IPS-18c (cell line): Measurements from ENCODE around the gene RNU5B-1.

ENCODE experiments used
- H3K4me3 ChIP-seq: 2 replicates; pipeline ENCODE4 v1.7.0; 2013; ENCODE audit warnings: low read depth, mild to moderate bottlenecking, low read length, moderate library complexity; ENCODE audit not compliant: insufficient read depth
- H3K9me3 ChIP-seq: one replicate; pipeline ENCODE4 v1.6.1; 2013; ENCODE audit warnings: mild to moderate bottlenecking, low read length, moderate library complexity; ENCODE audit not compliant: control insufficient read depth, insufficient read depth

Gene RNU5B-1

DNA sequence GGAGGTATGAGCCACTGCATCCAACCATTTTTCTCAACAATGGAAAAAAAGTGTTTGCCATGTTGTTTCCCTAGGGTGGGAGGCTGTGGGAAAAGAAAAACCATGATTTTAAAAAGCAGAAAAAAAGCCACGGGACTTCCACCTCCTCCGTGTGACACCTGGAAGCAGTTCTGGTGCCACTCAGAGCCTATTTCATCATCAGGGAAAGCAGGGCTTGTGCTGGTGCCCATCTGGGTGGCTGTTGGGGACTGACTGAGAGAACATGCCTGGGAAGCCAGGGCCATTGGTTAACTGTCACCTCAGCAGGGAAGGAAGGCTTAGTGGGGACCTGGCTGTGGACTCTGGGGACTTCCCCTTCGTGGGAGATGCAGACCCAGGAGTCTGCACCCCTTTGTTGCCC is 7.3 kb downstream of the RNU5B-1 start:
- H3K9me3 ChIP-seq = no peaks in the 10 kb centered on the region

DNA sequence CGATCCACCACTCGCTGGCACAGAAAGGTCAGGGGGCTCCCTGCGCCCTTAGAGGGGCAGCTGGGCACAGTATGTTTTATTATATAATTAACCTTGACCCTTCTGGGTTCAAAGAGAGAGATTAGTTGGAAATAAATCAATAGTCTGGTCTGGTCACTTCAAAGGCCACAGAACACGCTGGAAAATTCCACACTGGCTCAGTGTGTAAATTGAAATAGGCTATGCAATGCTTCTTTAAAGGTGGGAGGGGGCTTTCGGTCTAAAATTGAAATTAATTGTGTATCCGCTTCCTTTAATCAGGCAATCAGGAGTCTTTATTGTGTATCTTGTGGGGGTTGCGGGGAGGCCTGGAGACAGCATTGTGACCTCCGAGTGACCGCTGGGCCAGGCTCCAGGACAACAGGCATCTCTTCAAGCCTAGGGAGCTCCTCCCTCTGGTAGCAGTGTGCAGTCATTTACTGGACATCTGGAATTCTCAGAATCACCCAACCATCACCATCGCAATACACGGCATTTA is 8.0 kb downstream of the RNU5B-1 start:
- H3K9me3 ChIP-seq = no peaks in the 10 kb centered on the region
- no peak overlapping the region for H3K4me3 ChIP-seq

More for the DNA sequence above, 7.3 kb downstream of the RNU5B-1 start:
- H3K4me3 ChIP-seq = no peak overlapping the region

DNA sequence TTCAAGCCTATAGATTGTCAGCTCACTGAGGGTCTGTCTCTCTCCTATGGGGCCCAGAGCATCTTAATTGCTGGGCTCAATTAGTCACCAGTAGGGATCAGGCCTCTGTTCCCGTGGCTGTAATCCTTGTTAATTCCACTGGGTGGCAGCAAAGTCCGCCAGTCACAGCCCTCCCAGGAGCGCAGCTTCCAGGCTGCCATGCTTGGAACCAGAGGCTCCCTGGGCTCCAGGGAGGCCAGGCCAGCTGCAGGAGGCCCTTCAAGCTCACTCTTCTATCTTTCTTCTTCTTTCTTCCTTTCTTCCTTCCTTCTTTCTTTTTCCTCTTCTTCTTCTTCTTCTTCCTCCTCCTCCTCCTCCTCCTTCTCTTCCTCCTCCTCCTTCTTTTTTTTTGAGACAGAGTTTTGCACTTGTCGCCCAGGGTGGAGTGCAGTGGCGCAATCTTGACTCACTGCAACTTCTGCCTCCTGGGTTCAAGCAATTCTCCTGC is 14.4 kb downstream of the RNU5B-1 start:
- no peaks in the 10 kb centered on the region for H3K9me3 ChIP-seq
- no peak overlapping the region for H3K4me3 ChIP-seq

DNA sequence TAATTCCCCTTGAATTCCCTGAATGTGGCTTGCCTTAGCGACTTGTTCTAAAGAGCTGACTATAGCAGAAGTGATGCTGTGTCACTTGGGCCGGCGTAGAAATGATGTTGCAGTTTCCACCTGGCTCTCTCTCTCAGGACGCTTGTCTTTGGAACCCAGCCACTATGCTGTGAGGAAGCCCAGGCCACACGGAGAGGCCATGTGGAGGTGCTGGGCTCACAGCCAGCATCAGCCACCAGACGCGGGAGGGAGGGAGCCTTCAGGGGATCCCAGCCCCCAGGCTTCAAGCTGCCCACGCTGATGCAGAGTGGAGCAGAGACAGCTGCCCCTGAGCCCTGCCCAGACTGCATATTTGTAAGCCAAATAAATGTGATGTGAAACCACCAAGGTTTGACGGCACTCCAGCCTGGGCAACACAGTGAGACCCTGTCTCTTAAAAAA is 18.6 kb downstream of the RNU5B-1 start:
- Histone ChIP-seq H3K9me3 (peaks cover 2% of the 10 kb centered on the region), H3K4me3 (no peak overlapping the region)

DNA sequence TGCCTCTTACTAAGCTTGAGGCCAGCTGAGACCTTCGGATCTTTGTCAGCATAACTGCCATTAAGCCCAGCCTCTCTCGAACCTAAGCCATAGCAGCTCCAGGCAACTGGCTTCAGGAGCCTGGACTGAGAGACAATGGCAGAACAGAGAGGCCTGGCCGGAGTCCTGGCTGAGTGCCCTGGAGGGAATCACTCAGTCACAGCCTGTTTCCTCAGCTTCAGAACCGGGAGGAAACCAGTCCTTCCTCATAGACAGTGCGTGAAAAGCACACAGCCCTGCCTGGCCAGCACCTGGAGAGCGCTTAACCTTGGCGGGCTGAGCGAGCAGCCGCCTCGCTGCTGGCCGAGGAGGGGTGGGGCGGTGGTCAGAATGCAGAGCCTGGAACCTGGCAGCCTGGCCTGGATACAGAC is 21.6 kb downstream of the RNU5B-1 start:
- H3K4me3 ChIP-seq = no peak overlapping the region
- H3K9me3 ChIP-seq = peaks cover 2% of the 10 kb centered on the region

DNA sequence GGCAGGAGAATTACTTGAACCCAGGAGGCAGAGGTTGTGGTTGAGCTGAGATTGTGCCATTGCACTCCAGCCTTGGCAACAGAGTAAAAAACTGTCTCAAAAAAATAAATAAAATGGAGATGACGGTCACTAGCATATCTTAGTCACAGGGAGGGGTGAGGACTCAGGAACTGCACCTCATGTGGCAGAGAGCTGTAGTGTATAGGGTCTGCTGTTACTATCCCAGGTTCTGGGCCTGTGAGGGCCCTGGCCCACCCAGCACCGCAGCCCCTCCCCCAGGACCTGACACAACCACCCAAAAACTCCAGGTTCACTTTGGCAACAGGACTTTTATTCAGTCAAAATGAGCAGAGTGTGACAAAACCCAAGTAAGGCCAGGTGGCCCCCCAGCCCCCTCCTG is 22.3 kb downstream of the RNU5B-1 start:
- peaks cover 2% of the 10 kb centered on the region for H3K9me3 ChIP-seq

DNA sequence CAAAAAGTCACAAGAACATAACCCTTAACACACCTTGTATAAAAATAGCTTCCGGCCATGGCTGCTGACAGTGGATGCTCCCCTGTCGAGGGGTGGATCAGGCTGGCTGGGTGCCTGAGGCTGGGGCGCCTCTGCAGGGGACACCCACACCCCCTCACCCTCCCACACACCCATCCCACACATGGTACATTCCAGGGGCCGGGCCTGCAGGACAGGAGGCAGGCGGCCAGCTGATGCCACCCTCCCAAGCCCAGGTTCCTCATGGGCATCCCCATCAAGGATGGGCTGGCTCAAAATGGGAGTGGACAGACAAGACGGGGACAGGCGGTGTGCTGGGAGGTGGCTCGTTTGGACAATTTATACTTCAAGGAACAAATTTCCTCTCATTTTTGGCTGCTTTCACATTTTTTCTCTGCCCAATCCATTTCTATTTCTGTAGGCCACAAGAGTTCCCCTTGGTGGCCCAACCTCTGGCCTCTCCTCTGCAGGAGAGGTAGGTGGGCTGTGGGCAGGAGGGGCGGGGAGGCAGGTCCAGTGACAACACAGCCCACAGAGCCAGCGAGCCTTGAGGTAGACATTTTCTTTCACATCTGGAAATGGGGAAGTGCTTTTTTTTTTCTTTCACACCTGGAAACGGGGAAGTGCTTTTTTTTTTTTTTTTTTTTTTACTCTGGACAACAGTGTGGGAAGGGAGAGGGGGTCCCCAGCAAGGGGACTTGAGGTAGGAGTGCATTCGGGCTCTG is 23.3 kb downstream of the RNU5B-1 start:
- no peak overlapping the region for H3K4me3 ChIP-seq

More for the DNA sequence above, 22.3 kb downstream of the RNU5B-1 start:
- no peak overlapping the region for H3K4me3 ChIP-seq

DNA sequence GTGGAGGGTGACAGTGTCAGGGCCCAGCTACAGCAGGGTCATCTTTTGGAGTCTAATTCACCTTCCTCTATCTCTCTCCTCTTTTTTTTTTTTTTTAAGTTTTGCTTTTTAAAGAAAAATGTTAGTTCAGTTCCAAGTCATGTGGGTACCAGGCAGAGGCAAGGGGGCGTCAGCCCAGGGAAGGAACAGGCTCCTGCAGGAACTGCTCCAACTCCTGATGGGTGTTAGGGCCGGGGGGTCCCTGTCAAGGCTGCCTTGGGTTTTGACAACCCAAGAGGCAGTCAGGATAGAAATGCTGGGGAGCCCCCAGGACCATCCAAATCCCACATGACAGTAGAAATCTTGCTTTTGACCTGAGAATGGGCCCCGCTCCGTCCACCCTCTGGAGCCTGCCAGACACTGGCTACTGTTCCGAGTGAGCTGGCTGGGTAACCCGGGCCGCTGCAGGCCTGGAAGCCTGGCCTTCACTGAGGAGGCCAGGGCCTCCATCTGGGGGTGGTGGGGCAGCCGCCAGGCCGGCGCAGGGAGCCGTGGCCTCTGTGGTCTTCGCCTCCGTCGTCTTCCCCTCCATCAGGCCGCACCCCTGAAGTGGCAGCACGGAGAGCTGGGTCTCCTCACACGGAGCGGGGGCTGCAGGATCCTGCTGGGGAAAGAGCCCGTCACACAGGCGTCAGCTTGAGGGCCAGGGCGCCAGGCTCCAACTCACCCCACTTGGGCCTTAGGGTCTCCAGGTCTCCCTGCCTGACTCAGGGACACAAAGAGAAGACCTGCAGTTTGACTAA is 24.2 kb downstream of the RNU5B-1 start:
- Histone ChIP-seq H3K4me3 (no peak overlapping the region), H3K9me3 (peaks cover 2% of the 10 kb centered on the region)

More for the DNA sequence above, 23.3 kb downstream of the RNU5B-1 start:
- peaks cover 2% of the 10 kb centered on the region for H3K9me3 ChIP-seq

DNA sequence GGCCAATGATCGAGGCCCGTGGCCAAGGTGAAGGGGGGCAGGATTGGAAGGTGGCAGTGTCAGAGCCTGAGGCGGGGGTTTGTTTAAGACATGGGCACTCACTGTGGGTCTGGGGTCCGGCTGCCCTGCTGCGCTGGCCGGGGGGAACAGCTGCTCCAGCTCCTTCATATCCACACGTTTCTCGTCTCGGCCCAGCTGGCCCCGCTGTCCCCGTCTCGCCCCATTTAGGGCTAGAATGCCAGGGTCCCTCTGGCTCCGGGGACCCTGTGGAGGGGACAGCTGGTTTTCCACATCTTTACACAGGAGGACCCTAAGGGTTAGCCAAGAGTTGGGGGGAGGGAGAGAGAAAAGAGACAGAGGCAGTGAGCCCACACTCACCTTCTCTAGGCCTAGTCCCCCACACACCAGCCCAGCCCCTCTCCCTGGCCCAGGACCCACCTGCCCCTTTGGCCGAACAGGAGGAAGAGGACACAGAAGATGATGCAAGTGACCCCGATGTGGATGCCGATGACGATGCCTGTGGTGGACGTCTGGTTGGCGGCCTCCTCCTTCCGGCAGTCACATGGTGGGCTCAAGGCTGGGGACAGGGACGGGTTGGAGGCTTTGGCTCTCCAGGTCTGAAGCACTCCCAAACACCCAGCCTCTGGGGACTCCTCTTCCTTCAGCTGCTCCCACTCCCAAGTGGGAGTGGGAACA is 25.0 kb downstream of the RNU5B-1 start:
- H3K9me3 ChIP-seq = peaks cover 2% of the 10 kb centered on the region
- H3K4me3 ChIP-seq = no peak overlapping the region

DNA sequence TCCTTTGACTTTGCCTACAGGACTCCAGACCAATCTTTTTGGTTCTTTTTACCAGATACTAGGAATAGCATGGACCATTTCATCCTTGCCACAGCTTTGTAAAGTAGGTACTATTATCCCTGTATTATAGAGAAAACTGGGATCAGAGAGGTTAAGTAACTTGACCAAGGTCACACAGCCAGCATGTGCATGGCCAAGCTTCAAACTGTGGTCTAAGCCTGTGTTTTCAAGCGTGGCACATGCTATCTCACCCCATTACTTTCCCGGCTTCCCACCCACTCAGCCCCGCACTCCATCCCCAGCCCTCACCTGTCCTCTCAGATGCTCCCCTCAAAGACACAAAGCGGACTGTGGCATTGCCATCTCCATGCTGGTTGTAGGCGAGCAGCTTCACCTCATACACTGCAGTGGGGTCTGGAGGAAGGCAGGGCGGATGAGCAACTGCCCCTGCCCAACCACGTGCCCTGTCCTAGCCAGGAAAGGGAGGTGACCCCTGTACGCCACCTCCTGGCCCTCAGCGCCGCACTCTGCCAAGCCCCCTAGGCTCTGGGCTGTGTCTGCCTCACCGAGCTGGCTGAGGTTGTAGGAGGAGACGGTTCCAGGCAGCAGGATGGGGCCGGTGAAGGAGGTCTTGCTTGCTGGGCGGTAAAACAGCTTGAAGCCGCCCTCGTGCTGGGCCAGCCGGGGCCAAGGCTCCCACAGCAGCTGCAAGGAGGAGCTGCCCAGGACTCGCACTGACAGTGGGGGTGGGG is 25.7 kb downstream of the RNU5B-1 start:
- H3K9me3 ChIP-seq = peaks cover 2% of the 10 kb centered on the region
- no peak overlapping the region for H3K4me3 ChIP-seq

DNA sequence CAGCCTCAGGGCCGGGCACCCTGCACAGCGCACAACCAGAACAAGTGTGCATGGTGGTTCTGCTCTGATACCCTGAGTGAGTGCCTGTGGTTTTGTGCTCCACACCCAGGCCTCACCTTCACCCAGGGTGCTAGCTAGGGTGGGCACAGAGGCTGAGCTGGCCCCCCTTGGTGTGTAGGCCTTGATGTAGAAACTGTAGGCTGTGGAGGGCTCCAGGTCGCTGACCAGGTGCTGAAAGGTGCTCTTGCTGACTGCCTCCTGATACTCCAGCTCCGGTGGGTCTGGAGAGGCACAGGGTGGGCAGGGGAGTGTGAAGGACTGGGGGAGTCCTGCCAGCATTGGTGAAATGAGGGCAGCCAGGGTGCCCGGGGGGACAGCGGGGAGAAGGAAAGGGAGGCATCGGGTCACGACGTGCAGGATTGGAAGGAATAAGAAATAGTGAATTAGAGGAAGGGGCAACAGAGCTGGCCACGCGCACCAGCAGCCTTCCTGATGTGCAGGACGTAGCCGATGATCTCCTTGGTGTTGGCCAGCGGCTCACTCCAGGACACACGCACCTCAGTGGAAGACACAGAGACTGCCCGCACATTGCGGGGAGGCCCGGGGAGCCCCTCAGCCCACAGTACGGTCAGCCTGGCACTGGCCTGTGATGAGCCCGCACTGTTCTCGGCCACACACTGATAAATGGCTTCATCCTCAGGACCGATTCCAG is 26.6 kb downstream of the RNU5B-1 start:
- Histone ChIP-seq H3K9me3 (peaks cover 2% of the 10 kb centered on the region), H3K4me3 (no peak overlapping the region)

DNA sequence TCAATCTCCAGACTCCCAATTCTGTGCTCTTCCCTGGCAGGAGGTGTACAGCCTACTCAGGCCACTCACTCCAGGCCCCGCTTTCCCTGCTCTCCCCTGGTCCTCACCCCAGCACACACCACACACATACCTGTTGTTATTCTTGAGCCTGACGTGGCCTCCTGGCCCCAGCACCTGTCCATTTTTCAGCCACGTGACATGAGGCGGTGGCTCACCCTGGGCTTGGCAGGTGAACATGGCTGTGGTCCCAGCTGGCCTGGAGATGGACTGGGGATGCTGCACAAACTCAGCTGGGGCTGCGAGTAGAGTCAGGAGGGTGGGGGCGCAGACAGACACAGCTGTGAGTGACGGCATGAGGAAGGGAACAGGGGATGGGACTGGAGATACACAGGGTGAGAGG is 27.3 kb downstream of the RNU5B-1 start:
- H3K9me3 ChIP-seq = peaks cover 2% of the 10 kb centered on the region
- no peak overlapping the region for H3K4me3 ChIP-seq

DNA sequence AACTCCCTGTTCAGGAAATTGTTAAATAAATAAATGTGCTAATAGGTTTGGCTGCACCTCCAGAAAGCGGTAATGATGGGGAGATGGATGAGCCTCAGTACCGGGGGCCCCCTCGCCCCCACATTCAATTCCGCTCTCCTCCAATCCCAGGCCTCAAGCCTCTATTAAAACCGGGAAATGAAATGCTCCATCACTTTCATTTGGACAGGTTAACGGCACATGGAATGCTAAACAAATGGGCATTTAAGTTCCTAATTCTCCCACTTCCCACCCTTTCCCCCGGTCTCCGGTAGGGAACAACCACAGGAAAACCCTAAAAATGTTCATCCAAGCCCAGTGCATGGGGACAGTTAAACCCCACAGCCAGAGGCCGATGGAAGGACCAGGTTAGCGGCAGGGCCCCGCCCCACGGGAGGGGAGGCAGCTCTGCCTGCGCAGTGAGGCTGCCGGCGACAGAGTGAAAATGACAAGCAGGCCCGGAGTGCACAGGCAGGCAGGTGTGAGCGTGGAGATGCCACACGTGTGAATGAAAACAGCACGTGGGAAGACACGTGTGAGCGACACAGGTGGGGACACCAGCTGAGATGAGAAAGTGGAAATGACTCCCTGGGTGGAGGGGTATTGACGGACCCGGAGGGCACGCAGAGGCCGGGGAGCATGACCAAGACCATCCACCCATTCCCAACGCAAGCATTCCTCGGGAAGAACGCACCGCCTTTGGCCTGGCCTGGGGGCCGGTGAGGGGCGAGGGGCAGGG is 28.1 kb downstream of the RNU5B-1 start:
- Histone ChIP-seq H3K9me3 (no peaks in the 10 kb centered on the region), H3K4me3 (no peak overlapping the region)

DNA sequence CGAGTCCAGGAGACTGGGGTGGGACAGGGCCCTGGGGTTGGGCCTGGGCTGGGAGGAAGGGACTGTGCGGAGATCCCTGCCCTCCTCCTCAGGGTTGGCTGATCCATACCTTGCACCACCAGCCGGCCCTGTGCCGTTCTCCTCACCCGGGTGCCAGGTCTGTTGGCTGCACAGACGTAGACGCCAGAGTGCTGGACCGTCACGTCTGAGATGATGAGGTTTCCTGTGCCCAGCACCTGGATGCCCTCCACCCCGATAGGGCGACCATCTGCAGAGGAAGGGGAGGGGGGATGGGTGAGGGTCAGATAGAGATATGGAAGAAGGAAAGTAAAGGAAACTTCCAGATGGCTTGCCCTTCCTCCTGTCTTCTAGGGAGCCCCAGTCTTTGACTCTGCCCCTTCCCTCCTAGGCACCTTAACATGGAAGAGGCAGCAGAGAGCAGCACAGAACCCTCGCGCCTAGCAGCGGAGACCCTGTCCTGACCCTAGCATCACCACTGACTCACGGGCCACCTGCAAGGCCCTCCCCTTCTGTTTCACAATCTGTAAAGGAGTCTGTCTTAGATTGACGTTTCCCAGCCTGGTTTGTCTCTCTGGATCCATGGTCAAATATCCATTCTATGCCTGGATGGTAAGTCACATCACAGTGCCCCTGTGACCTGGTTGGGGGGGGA is 28.8 kb downstream of the RNU5B-1 start:
- no peaks in the 10 kb centered on the region for H3K9me3 ChIP-seq
- H3K4me3 ChIP-seq = no peak overlapping the region

DNA sequence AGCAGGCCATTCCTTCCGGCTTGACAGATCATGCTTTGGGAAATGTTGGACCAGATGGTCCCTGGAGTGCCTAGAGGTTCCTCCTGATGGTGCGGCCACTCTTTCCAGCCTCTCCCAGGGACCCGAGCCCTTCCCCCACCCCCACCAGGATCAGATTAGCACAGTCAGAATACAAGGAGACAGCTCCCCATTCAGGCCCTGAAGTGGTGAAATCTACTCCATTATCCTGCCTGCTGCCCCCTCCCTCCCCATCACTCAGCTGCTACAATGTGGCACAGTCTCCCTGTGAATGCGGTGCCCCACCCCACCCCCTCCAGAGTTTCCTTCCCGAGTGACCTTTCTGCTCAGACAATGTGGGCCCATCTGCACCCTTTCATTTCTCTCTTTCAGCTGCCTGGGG is 29.4 kb downstream of the RNU5B-1 start:
- Histone ChIP-seq H3K4me3 (no peak overlapping the region), H3K9me3 (no peaks in the 10 kb centered on the region)
